AG10803 (cell line): ENCODE data around the gene FSTL5.
"Not testable (repeated sequence)": the region's sequence is repeated elsewhere in the genome, so short reads cannot be mapped to it uniquely, and the experiment has no call there.

Experiments
- DNase-seq: peaks from one replicate; pipeline ENCODE4 v3.0.0; 2010; ENCODE audit warnings: low read depth
- H3K4me3 ChIP-seq: 2 replicates; pipeline ENCODE4 v1.5.1; 2011; ENCODE audit warnings: mild to moderate bottlenecking, low read length, control low read depth
- TF ChIP-seq, protein P1 (sequence below): conservative IDR thresholded peaks from 2 replicates; pipeline ENCODE4 v1.5.1; 2011; ENCODE audit warnings: mild to moderate bottlenecking, low read length, control low read depth, inconsistent platforms

The FSTL5 gene

DNA sequence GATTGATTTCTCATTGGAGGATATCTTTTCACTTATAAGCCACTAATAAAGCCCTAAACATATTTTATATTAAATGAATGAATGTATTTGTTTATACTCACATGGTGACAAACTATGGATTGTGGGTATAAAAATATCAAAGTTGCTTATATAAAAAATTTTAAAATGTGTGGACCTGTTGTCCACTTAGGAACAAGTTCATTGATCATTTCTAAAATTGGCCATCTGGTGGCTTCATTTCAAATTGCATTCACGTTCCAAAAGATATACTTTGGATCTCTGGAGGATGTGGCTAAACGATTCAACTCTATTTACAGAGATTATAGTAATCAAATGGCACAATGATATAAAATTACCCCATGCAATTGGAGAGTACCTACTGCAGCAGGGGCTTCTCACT lies 32.5 kb downstream of the FSTL5 start:
- TF ChIP-seq, protein P1, sequence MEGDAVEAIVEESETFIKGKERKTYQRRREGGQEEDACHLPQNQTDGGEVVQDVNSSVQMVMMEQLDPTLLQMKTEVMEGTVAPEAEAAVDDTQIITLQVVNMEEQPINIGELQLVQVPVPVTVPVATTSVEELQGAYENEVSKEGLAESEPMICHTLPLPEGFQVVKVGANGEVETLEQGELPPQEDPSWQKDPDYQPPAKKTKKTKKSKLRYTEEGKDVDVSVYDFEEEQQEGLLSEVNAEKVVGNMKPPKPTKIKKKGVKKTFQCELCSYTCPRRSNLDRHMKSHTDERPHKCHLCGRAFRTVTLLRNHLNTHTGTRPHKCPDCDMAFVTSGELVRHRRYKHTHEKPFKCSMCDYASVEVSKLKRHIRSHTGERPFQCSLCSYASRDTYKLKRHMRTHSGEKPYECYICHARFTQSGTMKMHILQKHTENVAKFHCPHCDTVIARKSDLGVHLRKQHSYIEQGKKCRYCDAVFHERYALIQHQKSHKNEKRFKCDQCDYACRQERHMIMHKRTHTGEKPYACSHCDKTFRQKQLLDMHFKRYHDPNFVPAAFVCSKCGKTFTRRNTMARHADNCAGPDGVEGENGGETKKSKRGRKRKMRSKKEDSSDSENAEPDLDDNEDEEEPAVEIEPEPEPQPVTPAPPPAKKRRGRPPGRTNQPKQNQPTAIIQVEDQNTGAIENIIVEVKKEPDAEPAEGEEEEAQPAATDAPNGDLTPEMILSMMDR, result peak; percentile 18; the same call in 1 of the 2 replicates
- DNase-seq, result no peak

DNA sequence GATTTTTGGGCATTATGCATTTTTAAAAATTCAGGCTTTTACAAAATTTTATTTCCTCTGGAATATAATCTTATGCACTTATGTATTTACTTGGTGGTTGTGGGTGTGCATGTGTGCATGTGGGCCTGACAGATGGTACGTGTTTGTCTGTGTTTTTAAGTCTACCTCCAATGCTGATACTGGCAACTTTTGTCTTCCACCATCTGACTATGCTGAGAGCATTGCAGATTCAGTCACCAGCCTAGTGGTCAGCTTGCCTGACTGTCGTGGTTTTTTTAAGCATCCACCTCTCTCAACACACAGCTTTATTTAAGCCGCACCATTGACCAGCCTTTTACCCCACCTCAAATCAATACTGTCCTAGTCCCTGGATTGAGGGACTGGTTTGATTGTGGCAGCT lies 37.1 kb downstream of the FSTL5 start:
- no peak for DNase-seq
- H3K4me3 ChIP-seq, result no peak overlapping the region
- TF ChIP-seq, protein P1, result no peak

More for the DNA sequence above, 32.5 kb downstream of the FSTL5 start:
- H3K4me3 ChIP-seq, result no peak overlapping the region

DNA sequence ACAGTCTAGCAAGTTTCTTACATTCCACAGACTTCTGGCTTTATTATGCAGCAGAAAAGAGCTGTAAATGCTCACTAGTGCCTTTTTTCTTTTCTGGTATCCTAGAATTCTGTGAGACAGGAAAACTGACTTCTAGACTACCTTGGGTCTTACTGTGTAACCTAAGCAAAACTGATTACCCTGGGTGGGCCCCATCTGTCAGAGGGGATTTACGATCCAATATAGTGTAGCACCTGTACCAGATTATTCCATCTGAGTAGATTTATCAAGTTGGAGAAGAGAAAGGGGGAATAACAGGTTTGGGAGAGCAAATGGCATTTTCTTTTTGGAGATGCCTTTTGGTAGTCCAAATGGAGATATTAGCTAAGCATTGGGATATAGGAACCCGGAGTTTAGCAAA lies 46.7 kb downstream of the FSTL5 start:
- no peak overlapping the region for H3K4me3 ChIP-seq
- no peak for DNase-seq
- TF ChIP-seq, protein P1, result no peak

DNA sequence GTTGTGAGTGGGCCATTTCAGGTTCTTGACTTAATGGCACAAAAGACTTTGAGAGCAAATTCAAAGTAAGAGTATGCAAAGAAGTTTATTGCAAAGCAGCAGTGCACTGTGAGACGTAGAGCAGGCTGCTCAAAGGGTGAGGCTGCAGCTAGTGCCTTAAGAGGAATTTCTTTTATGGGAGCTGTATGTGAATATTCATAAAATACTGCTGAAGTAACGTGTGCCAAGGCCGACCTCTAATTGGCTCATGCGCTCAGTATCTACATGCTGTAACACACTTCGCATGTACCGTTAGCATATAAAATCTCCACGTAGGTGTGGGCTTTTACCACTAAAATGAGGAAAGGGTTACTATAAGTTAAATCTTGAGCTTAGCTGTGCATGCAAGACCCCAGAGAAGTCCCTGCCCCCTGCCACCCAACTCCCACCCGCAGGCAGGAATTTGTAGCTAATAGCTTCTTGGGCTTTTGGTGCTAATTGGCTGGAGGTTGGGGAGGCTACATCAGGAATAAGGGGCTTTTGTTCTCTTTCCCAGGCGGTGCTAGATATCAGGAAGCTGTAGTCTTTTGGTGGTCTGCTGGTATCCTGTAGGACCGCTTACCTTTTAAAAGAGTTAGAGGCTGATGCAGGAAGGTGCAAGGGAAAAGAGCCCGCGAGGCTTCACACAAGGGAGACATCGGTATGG lies 47.6 kb downstream of the FSTL5 start:
- TF ChIP-seq, protein P1, result no peak
- DNase-seq, result no peak
- no peak overlapping the region for H3K4me3 ChIP-seq

DNA sequence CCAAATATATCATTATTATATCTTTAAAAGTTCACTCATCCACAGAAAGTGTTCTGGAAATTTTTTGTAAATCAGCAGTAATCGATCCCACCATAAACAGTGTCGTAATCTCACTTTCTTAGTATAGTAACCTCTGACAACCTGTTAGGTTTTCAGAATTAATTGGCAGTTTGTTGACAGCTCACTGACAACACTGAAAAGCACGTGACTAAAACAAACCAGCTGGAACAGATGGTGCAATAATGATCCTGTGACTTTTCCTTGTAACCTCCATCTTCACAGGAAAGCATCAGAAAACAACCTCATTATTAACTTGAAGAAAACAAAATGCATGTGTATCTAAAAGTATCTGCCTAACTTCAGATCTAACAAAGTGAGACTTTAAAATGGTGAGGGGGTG lies 48.5 kb downstream of the FSTL5 start:
- TF ChIP-seq, protein P1, result no peak
- no peak for DNase-seq
- H3K4me3 ChIP-seq, result no peak overlapping the region

DNA sequence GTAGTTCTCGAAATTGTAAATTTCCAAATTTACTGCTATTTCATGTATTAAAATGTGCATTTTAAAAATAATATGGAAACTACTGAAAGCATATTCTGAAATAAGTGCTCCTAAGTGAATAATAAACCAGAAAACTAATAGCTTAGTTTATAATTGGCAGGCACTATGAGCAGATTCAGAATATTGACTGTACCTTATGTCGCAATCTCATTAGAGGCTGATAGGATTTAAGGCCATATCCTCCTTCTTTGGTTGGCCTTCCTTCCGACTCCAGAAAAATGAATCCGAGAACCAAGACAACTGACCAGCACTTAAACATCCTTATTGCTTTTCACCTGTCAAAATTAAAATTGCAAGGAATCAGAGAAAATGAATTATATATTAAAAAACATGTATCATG lies 52.7 kb downstream of the FSTL5 start:
- TF ChIP-seq, protein P1, result no peak
- no peak overlapping the region for H3K4me3 ChIP-seq
- no peak for DNase-seq

DNA sequence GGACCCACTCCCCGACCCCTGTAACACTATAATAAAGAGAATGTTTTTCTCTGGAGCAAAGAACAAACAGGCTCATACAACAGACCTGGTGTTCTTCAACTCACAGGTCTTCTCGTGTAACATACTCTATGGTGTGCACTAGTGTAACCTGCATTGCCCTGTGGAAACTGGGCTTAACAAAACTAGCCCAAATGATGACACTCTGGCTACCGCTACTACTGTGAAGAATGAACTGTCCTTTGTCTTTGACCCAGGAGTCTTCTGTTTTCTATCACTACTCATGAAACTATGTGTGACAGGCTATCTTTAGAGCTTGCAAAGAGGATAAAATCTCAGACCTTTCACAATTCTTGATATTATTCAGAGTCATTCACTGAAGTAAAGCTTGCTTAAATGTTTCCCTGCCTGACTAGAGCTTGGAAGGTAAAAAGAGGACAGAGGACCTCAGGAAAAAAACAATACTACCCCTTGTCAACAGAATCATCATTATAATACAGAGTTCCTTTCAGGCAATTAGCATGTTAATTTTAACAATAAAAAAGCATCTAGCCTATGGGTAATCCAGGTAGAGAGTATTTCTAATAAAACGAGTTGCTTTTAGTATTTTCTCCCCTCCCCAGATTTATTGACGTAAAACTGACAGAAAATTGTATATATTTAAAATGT lies 59.2 kb downstream of the FSTL5 start:
- TF ChIP-seq, protein P1, result no peak

DNA sequence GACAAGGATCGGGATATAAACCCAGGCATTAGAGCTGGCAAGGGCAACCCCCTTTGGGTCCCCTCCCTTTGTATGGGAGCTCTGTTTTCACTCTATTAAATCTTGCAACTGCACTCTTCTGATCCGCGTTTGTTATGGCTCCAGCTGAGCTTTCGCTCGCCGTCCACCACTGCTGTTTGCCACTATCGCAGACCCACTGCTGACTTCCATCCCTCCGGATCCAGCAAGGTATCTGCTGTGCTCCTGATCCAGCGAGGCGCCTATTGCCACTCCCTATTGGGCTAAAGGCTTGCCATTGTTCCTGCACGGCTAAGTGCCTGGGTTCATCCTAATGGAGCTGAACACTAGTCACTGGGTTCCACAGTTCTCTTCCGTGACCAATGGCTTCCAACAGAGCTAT lies 59.9 kb downstream of the FSTL5 start:
- not testable (repeated sequence) for H3K4me3 ChIP-seq, DNase-seq

More for the DNA sequence above, 59.2 kb downstream of the FSTL5 start:
- DNase-seq, result no peak
- no peak overlapping the region for H3K4me3 ChIP-seq
